ENCODE data around the gene ALG8.
"Not testable (repeated sequence)": the region's sequence is repeated elsewhere in the genome, so short reads cannot be mapped to it uniquely, and the experiment has no call there.

ALG8 gene

GRCh38 chr11:78100676-78101472, 38.6 kb downstream of the ALG8 start:
- no peak for DNase-seq (ENCODE audit: low spot score)

GRCh38 chr11:78100261-78100660, 39.2 kb downstream of the ALG8 start:
- no peak for DNase-seq (ENCODE audit: low spot score)

- no peak for DNase-seq (ENCODE audit: low spot score)
These were observed 39.8 kb downstream of the ALG8 start for GRCh38 chr11:78099666-78100065.

- DNase-seq (ENCODE audit: low spot score), result no peak
These were observed 41.6 kb downstream of the ALG8 start for GRCh38 chr11:78097666-78098385.

GRCh38 chr11:78094250-78094649, 45.2 kb downstream of the ALG8 start:
- no peak for DNase-seq (ENCODE audit: low spot score)

GRCh38 chr11:78086521-78087074, 52.8 kb downstream of the ALG8 start:
- not testable (repeated sequence) for DNase-seq (ENCODE audit: low spot score)

DNA sequence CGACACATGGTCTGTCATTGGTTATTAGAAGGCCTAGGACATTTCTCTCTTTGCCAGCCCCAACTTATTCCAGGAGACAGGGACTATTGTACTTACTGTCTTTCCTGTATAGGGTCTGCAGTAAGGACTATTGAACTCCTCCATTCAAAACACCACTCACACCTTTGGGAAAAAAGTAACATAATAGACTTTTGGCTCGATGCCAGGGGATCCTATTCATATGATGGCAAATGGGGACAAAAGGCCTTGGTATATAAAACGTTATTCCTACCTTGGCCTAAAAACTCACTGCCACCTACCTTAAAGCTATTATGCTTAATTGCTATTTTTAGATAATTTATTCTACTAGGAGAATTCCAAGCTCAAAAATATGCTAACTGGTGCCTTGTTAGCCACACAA, 53.5 kb downstream of the ALG8 start:
- no peak for DNase-seq (ENCODE audit: low spot score)

DNA sequence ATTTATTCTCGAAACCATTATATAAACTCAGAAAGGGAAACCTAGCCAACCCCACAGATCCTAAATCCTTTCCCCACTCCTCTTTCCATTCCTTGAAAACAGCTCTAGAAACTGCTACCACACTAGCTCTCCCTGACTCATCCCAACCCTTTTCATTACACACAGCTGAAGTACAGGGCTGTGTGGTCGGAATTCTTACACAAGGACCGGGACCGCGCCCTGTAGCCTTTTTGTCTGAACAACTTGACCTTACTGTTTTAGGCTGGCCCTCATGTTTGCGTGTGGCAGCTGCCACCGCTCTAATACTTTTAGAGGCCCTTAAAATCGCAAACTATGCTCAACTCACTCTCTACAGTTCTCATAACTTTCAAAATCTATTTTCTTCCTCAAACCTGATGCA, 54.9 kb downstream of the ALG8 start:
- not testable (repeated sequence) for DNase-seq (ENCODE audit: low spot score)

GRCh38 chr11:78083021-78083420, 56.4 kb downstream of the ALG8 start:
- no peak for DNase-seq (ENCODE audit: low spot score)

- no peak for DNase-seq (ENCODE audit: low spot score)
These were observed 57.3 kb downstream of the ALG8 start for GRCh38 chr11:78082146-78082545.

DNA sequence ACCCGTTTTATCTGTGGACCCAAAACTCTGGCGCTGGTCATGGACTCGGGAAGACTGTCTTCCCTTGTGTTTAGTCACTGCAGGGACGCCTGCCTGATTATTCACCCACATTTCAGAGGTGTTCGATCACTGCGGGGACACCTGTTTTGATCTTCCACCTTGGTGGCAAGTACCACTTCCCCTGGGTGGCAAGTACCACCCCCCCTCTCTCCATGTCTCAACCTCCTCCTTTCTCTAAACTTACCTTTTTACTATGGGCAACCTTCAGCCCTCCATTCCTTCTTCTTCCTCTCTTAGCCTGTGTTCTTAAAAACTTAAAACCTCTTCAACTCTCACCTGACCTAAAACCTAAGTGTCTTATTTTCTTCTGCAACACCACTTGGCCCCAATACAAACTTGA, 57.8 kb downstream of the ALG8 start:
- no peak for DNase-seq (ENCODE audit: low spot score)

GRCh38 chr11:78080818-78081495, 58.5 kb downstream of the ALG8 start:
- peak; percentile 55 for DNase-seq (ENCODE audit: low spot score)

- no peak for DNase-seq (ENCODE audit: low spot score)
These were observed 59.2 kb downstream of the ALG8 start for GRCh38 chr11:78080084-78080817.

DNA sequence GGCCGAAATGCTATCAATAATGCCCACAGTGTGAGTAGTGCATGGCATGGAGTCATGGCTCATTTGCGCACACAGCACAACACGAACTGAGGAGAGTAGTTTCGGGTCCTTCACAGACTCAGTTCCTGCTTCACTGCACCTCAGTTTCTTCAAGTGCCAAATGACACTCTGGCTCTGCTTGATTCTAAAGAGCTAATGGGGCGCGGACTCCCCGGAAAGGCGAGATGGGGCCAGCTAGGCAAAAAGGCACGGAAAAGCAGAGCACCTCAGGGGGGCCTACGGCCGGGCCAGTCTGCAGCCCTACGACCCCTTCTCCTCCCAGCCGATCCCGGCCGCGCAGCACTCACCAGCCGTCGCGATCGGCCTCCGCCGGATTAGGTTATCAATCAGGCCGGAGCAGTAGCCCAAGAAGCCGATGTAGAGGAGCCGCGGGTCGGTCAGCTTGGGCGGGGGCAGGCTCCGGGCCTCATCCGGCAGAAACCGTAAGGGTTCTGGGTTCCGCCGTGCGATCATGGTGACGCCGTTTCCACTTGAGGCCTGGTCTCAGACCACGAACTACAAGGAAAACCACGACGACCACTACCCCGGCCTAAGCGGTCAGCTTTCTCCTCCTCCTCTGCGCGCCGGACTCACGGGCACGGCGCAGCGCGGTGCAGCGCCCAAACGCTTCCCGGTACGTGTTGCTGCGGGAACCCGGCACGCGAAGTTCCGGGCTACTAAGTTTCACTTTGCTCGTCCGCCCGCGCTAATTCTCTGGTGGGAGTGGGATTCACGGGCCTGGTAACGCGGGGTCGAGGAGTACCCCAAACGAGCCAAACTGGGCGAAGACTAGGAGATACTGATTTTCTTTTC, 60.0 kb downstream of the ALG8 start, which contains the start of gene NDUFC2:
Gene NDUFC2, minus strand, starts transcription at position 631 of the 852 bp plus-strand sequence. Its CDS starts 118 bp downstream, at position 513.
- peak; percentile 76 for DNase-seq (ENCODE audit: low spot score)

- no peak for DNase-seq (ENCODE audit: low spot score)
These were observed 60.9 kb downstream of the ALG8 start for GRCh38 chr11:78078218-78079167.

DNA sequence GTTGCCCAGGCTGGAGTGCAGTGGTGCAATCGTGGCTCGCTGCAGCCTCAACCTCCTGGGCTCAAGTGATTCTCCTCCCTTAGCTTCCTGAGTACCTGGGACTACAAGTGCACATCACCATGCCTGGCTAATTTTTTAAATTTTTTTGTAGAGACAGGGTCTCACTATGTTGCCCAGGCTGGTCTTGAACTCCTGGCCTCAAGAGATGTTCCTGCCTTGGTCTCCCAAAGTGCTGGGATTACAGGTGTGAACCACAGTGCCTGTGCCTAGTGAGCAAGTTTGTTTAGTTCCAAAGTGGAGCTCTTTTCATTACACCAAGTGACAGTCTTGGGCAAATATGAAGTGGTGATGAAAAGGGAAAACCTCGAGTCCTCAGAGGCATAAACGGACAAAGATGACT, 61.8 kb downstream of the ALG8 start:
- DNase-seq (ENCODE audit: low spot score), result not testable (repeated sequence)

- no peak for DNase-seq (ENCODE audit: low spot score)
These were observed 62.6 kb downstream of the ALG8 start for GRCh38 chr11:78076733-78077403.

DNA sequence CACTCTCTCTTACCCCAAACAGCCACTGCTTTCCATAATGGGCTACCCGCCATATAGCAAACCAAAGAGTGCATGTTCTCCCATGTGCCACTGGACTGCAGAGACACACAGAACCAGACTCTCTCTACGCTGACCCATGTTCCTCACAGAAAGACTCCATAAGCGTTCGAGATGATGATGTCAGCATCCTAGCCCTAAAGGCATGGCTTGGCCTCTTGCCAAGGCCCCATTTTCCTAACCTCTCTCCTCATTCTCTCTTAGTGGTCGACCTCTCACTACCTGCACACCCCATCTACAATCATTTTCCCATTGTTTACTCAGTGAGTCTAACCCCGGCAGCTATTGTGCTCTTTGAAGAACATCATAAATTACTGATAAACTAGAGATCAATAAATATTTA, 64.7 kb downstream of the ALG8 start:
- no peak for DNase-seq (ENCODE audit: low spot score)

GRCh38 chr11:78072455-78072854, 67.0 kb downstream of the ALG8 start:
- no peak for DNase-seq (ENCODE audit: low spot score)

All from kidney capillary endothelial cell (primary cell).